Mesendoderm (in vitro differentiated cells): ENCODE measurements around the gene ONECUT1.

Experiments
- DNase-seq: peaks from one replicate; pipeline ENCODE4 v3.0.0; 2013
- H2AK5ac ChIP-seq: 2 replicates; pipeline ENCODE4 v1.6.1; 2013; ENCODE audit warnings: low read length, inconsistent platforms
- H2BK120ac ChIP-seq: 2 replicates; pipeline ENCODE4 v1.6.1; 2013; ENCODE audit warnings: low read depth, mild to moderate bottlenecking, low read length, moderate library complexity, mixed read lengths
- H2BK15ac ChIP-seq: replicated peaks from 2 replicates; pipeline ENCODE4 v1.6.1; 2013; ENCODE audit warnings: low read depth, mild to moderate bottlenecking, moderate library complexity
- H2BK5ac ChIP-seq: 2 replicates; pipeline ENCODE4 v1.6.1; 2013; ENCODE audit warnings: low read length, inconsistent platforms
- H3K18ac ChIP-seq: 2 replicates; pipeline ENCODE4 v1.6.1; 2013; ENCODE audit warnings: mild to moderate bottlenecking, low read length, mixed read lengths
- H3K23ac ChIP-seq: one replicate; pipeline ENCODE4 v1.6.1; 2013; ENCODE audit warnings: low read length
- H3K27ac ChIP-seq: 2 replicates; pipeline ENCODE4 v1.5.1; 2013; ENCODE audit warnings: low read depth, mild to moderate bottlenecking, inconsistent platforms, low read length, moderate library complexity
- H3K27me3 ChIP-seq: 2 replicates; pipeline ENCODE4 v1.6.1; 2013; ENCODE audit warnings: low read length, control low read depth, mild to moderate bottlenecking, inconsistent platforms; ENCODE audit not compliant: insufficient read depth, poor library complexity
- H3K36me3 ChIP-seq: 2 replicates; pipeline ENCODE4 v1.6.1; 2013; ENCODE audit warnings: low read length, inconsistent platforms; ENCODE audit not compliant: control insufficient read depth, insufficient read depth
- H3K4ac ChIP-seq: one replicate; pipeline ENCODE4 v1.6.1; 2013; ENCODE audit warnings: low read depth, mild to moderate bottlenecking, low read length, moderate library complexity
- H3K4me1 ChIP-seq: 2 replicates; pipeline ENCODE4 v1.6.1; 2013; ENCODE audit warnings: low read depth, low read length, inconsistent platforms; ENCODE audit not compliant: control insufficient read depth
- H3K4me2 ChIP-seq: 2 replicates; pipeline ENCODE4 v1.6.1; 2013; ENCODE audit warnings: low read length
- H3K4me3 ChIP-seq: 2 replicates; pipeline ENCODE4 v1.5.1; 2013; ENCODE audit warnings: mild to moderate bottlenecking, low read length
- H3K56ac ChIP-seq: one replicate; pipeline ENCODE4 v1.6.1; 2013; ENCODE audit warnings: low read length
- H3K79me1 ChIP-seq: 2 replicates; pipeline ENCODE4 v1.6.1; 2013; ENCODE audit warnings: low read length, inconsistent platforms
- H3K79me2 ChIP-seq: 2 replicates; pipeline ENCODE4 v1.6.1; 2013; ENCODE audit warnings: mild to moderate bottlenecking, low read length; ENCODE audit not compliant: control insufficient read depth, insufficient read depth
- H3K9ac ChIP-seq: 2 replicates; pipeline ENCODE4 v1.6.1; 2013; ENCODE audit warnings: low read length, inconsistent platforms
- H4K5ac ChIP-seq: one replicate; pipeline ENCODE4 v1.6.1; 2013; ENCODE audit warnings: low read length
- H4K8ac ChIP-seq: one replicate; pipeline ENCODE4 v1.6.1; 2013; ENCODE audit warnings: low read depth, mild to moderate bottlenecking, control low read depth, low read length, moderate library complexity
- WGBS: extraction: QIAGEN DNeasy Blood & Tissue Kit; methylation state at CpG from one replicate; pipeline ENCODE4 v1.1.7; 2013; ENCODE audit warnings: low lambda C conversion rate, missing lambda C conversion rate; ENCODE audit not compliant: insufficient coverage; ENCODE audit errors: extremely low coverage; 5-methylcytosine and 5-hydroxymethylcytosine counted together

Gene ONECUT1

GRCh38 chr15:52717924-52718323 lies 72.2 kb downstream of the ONECUT1 start:
- H3K23ac ChIP-seq: no peak overlapping the region
- no peak overlapping the region for H3K18ac ChIP-seq
- no peaks in the 10 kb centered on the region for H3K36me3 ChIP-seq
- no peak overlapping the region for H2BK15ac ChIP-seq
- H3K79me1 ChIP-seq: no peaks in the 10 kb centered on the region
- H4K5ac ChIP-seq: no peak overlapping the region
- H2AK5ac ChIP-seq: no peak overlapping the region
- H3K56ac ChIP-seq: no peak overlapping the region
- H3K4me3 ChIP-seq: no peak overlapping the region
- no peak overlapping the region for H3K27ac ChIP-seq
- no peak overlapping the region for H2BK5ac ChIP-seq
- DNase-seq: peak; percentile 31
- H4K8ac ChIP-seq: no peak overlapping the region
- H3K27me3 ChIP-seq: no peaks in the 10 kb centered on the region
- H3K4me2 ChIP-seq: no peak overlapping the region
- H2BK120ac ChIP-seq: no peak overlapping the region
- H3K79me2 ChIP-seq: no peaks in the 10 kb centered on the region
- no peak overlapping the region for H3K4ac ChIP-seq
- H3K9ac ChIP-seq: no peak overlapping the region
- H3K4me1 ChIP-seq: no peaks in the 10 kb centered on the region
- no CpG with 5 or more reads among the region's 6 CpGs for WGBS

- no peak overlapping the region for H4K5ac ChIP-seq
- no CpG with 5 or more reads among the region's 6 CpGs for WGBS
- H3K27me3 ChIP-seq: no peaks in the 10 kb centered on the region
- H2BK15ac ChIP-seq: no peak overlapping the region
- no peak overlapping the region for H4K8ac ChIP-seq
- H3K18ac ChIP-seq: no peak overlapping the region
- H3K9ac ChIP-seq: no peak overlapping the region
- no peak for DNase-seq
- no peak overlapping the region for H3K4me3 ChIP-seq
- no peaks in the 10 kb centered on the region for H3K4me1 ChIP-seq
- H3K79me2 ChIP-seq: no peaks in the 10 kb centered on the region
- no peak overlapping the region for H2BK120ac ChIP-seq
- H3K4ac ChIP-seq: no peak overlapping the region
- no peak overlapping the region for H3K27ac ChIP-seq
- H3K4me2 ChIP-seq: no peak overlapping the region
- no peak overlapping the region for H2AK5ac ChIP-seq
- H3K36me3 ChIP-seq: no peaks in the 10 kb centered on the region
- no peak overlapping the region for H2BK5ac ChIP-seq
- no peaks in the 10 kb centered on the region for H3K79me1 ChIP-seq
- no peak overlapping the region for H3K56ac ChIP-seq
- H3K23ac ChIP-seq: no peak overlapping the region
Observed at GRCh38 chr15:52717481-52717880, 72.7 kb downstream of the ONECUT1 start.

GRCh38 chr15:52716536-52716935 lies 73.6 kb downstream of the ONECUT1 start:
- no peaks in the 10 kb centered on the region for H3K27me3 ChIP-seq
- no peaks in the 10 kb centered on the region for H3K4me1 ChIP-seq
- no peak overlapping the region for H3K4me3 ChIP-seq
- H2BK5ac ChIP-seq: no peak overlapping the region
- H3K79me1 ChIP-seq: no peaks in the 10 kb centered on the region
- no peak overlapping the region for H3K9ac ChIP-seq
- no peak overlapping the region for H2BK15ac ChIP-seq
- H3K79me2 ChIP-seq: no peaks in the 10 kb centered on the region
- H2BK120ac ChIP-seq: no peak overlapping the region
- H4K8ac ChIP-seq: no peak overlapping the region
- H2AK5ac ChIP-seq: no peak overlapping the region
- no peak overlapping the region for H3K18ac ChIP-seq
- no peak for DNase-seq
- no peak overlapping the region for H3K23ac ChIP-seq
- H3K56ac ChIP-seq: no peak overlapping the region
- no peak overlapping the region for H3K4ac ChIP-seq
- no peak overlapping the region for H3K27ac ChIP-seq
- no peak overlapping the region for H4K5ac ChIP-seq
- H3K4me2 ChIP-seq: no peak overlapping the region
- H3K36me3 ChIP-seq: no peaks in the 10 kb centered on the region
- no CpG with 5 or more reads among the region's 2 CpGs for WGBS

DNA sequence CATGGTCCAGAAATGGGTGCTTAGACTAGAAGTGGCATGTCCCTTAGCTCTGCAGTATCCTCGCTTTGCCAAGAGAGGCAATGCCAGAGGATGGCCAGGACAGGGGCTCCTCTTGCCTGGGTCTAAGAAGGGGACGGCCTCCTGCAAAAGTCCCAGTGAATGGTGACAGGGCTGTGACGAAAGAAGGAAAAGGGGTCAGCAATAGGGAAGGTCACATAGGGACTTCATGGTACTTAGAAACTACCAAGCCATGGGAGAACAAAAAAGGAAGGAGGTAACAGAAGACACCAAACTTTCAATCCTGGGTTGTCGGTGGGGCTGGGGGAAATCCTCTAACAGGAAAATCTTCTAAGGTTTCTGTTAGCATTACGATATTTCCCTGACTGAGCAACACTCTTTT lies 74.7 kb downstream of the ONECUT1 start:
- no peak overlapping the region for H3K4me2 ChIP-seq
- no peak overlapping the region for H3K23ac ChIP-seq
- H3K79me1 ChIP-seq: no peaks in the 10 kb centered on the region
- H3K27ac ChIP-seq: no peak overlapping the region
- no peak overlapping the region for H2BK15ac ChIP-seq
- H3K36me3 ChIP-seq: no peaks in the 10 kb centered on the region
- H2BK5ac ChIP-seq: no peak overlapping the region
- WGBS: no CpG with 5 or more reads among the region's 5 CpGs
- no peak overlapping the region for H4K8ac ChIP-seq
- H3K4ac ChIP-seq: no peak overlapping the region
- H3K4me3 ChIP-seq: no peak overlapping the region
- no peak overlapping the region for H2BK120ac ChIP-seq
- no peak overlapping the region for H3K18ac ChIP-seq
- H2AK5ac ChIP-seq: no peak overlapping the region
- no peaks in the 10 kb centered on the region for H3K27me3 ChIP-seq
- H4K5ac ChIP-seq: no peak overlapping the region
- DNase-seq: no peak
- no peak overlapping the region for H3K9ac ChIP-seq
- no peaks in the 10 kb centered on the region for H3K4me1 ChIP-seq
- no peaks in the 10 kb centered on the region for H3K79me2 ChIP-seq
- no peak overlapping the region for H3K56ac ChIP-seq

DNA sequence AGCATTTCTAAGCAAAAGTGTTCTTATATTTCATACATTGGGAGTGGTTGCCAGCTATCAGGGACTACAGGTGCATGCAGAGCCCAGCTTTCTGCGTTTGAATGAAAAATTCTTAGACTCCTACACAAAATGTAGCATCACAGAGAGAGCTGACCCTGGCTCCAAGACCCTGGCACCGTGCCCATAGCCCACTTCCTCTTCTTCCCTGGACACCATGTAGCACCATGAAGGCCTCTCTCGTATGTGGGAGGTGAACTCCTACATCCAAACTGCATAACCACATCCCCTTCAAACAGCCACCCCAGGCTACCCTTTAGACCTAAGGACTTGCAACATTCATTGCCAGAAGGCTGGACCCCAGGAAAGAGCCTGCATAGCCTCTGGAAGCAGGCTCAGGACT lies 75.2 kb downstream of the ONECUT1 start:
- Histone ChIP-seq H4K8ac (no peak overlapping the region), H3K4me2 (no peak overlapping the region), H2BK120ac (no peak overlapping the region), H2BK5ac (no peak overlapping the region), H4K5ac (no peak overlapping the region), H3K18ac (no peak overlapping the region), H2AK5ac (no peak overlapping the region), H3K9ac (no peak overlapping the region), H3K79me1 (no peaks in the 10 kb centered on the region), H3K4ac (no peak overlapping the region), H3K27me3 (no peaks in the 10 kb centered on the region), H3K4me3 (no peak overlapping the region), H3K56ac (no peak overlapping the region), H3K23ac (no peak overlapping the region), H3K79me2 (no peaks in the 10 kb centered on the region), H2BK15ac (no peak overlapping the region), H3K36me3 (no peaks in the 10 kb centered on the region), H3K4me1 (no peaks in the 10 kb centered on the region), H3K27ac (no peak overlapping the region)
- DNase-seq: no peak
- WGBS: no CpG with 5 or more reads among the region's 3 CpGs

- Histone ChIP-seq H2BK15ac (no peak overlapping the region), H3K79me2 (no peaks in the 10 kb centered on the region), H3K4ac (no peak overlapping the region), H3K79me1 (no peaks in the 10 kb centered on the region), H4K8ac (no peak overlapping the region), H3K18ac (no peak overlapping the region), H3K23ac (no peak overlapping the region), H3K27me3 (no peaks in the 10 kb centered on the region), H3K4me3 (no peak overlapping the region), H4K5ac (no peak overlapping the region), H2BK120ac (no peak overlapping the region), H3K36me3 (no peaks in the 10 kb centered on the region), H3K4me2 (no peak overlapping the region), H3K27ac (no peak overlapping the region), H3K56ac (no peak overlapping the region), H2AK5ac (no peak overlapping the region), H2BK5ac (no peak overlapping the region), H3K9ac (no peak overlapping the region), H3K4me1 (no peaks in the 10 kb centered on the region)
- DNase-seq: no peak
- no CpG with 5 or more reads among the region's 2 CpGs for WGBS
Observed at GRCh38 chr15:52710708-52711389, 79.3 kb downstream of the ONECUT1 start.
